GM12878 (cell line): ENCODE results near the gene AIG1. TPM values are rescaled to one million over a fixed set of nuclear protein-coding genes. Genes with fewer than 3 reads are reported as not detected.

Source experiments
- ATAC-seq: fragments of 200-7000 bp; cut with Tn5 transposase; 3 replicates; pipeline ENCODE4 v1.9.1; 2020; ENCODE audit warnings: mild to moderate bottlenecking, moderate library complexity
- BruUV-seq: library from RNA; stranded (reverse); fragments of 400-500 nt; replicated peaks from 2 replicates; lab custom pipeline; 2021; lab: Mats Ljungman, UMichigan
- CTCF ChIA-PET: fragments of 300-600 bp; sonication (Branson Sonifier 250); formaldehyde crosslinking; extraction: SDS; loops from one replicate; lab custom pipeline; 2021; ENCODE audit warnings: inconsistent platforms; lab: Yijun Ruan, JAX
- POLR2A ChIA-PET: fragments of 350-600 bp; formaldehyde crosslinking; extraction: SDS; loops from one replicate; lab custom pipeline; 2021; ENCODE audit warnings: inconsistent platforms; lab: Charles Lee
- RAD21 ChIA-PET: fragments of 300-600 bp; sonication (Branson Sonifier 250); formaldehyde crosslinking; loops from one replicate; lab custom pipeline; 2023; ENCODE audit warnings: antibody characterized with exemption; ENCODE audit not compliant: unreplicated experiment; lab: Charles Lee
- SMC1A ChIA-PET: fragments of 300-600 bp; sonication (Branson Sonifier 250); formaldehyde crosslinking; loops from one replicate; lab custom pipeline; 2023; ENCODE audit not compliant: unreplicated experiment, uncharacterized antibody; lab: Charles Lee
- DNase-seq: peaks from one replicate; pipeline ENCODE4 v3.0.0-alpha.2; 2011; ENCODE audit warnings: low read depth, low spot score
- FAIRE-seq: peaks from 3 replicates; lab custom pipeline; 2011; peaks lifted over from hg19 to GRCh38; lab: Jason Lieb, UNC
- H2AFZ ChIP-seq: 2 replicates; pipeline ENCODE4 v1.6.0; 2011; ENCODE audit warnings: low read depth, low read length, control low read depth; ENCODE audit not compliant: control insufficient read depth
- H3K27ac ChIP-seq: 2 replicates; pipeline ENCODE4 v1.5.1; 2011; ENCODE audit warnings: control low read depth; ENCODE audit not compliant: control insufficient read depth, insufficient read depth
- H3K27me3 ChIP-seq, 2 experiments: replicated peaks in 1 of 2; 2 replicates each; pipeline versions ENCODE4 v1.6.0 to v1.6.1; 2011; ENCODE audit warnings: low read length in 1 of 2; ENCODE audit not compliant: control insufficient read depth in 2 of 2, insufficient read depth in 2 of 2
- H3K36me3 ChIP-seq, 2 experiments: 2 replicates each; pipeline ENCODE4 v1.5.1; 2011; ENCODE audit warnings: low read length in 1 of 2; ENCODE audit not compliant: control insufficient read depth in 2 of 2, insufficient read depth in 2 of 2
- H3K4me1 ChIP-seq: 2 replicates; pipeline ENCODE4 v1.6.1; 2011; ENCODE audit warnings: mild to moderate bottlenecking, low read length, moderate library complexity, mixed read lengths; ENCODE audit not compliant: control insufficient read depth, insufficient read depth
- H3K4me2 ChIP-seq: 2 replicates; pipeline ENCODE4 v1.6.0; 2011; ENCODE audit warnings: control low read depth; ENCODE audit not compliant: control insufficient read depth, insufficient read depth
- H3K4me3 ChIP-seq: fragments of 200-600 bp; sonication (generic); 2 replicates; pipeline ENCODE4 v1.5.1; 2016
- H3K79me2 ChIP-seq: 2 replicates; pipeline ENCODE4 v1.6.0; 2011; ENCODE audit warnings: low read length; ENCODE audit not compliant: control insufficient read depth, insufficient read depth
- H3K9ac ChIP-seq: 2 replicates; pipeline ENCODE4 v1.8.0; 2011; ENCODE audit warnings: low read length, control low read depth, mixed read lengths; ENCODE audit not compliant: control insufficient read depth, insufficient read depth
- H3K9me3 ChIP-seq: replicated peaks from 3 replicates; pipeline ENCODE4 v1.5.1; 2011; ENCODE audit warnings: mild to moderate bottlenecking, low read length; ENCODE audit not compliant: control insufficient read depth, insufficient read depth
- H4K20me1 ChIP-seq: 2 replicates; pipeline ENCODE4 v1.6.0; 2011; ENCODE audit not compliant: control insufficient read depth, insufficient read depth
- EP300 ChIP-seq, 2 experiments: fragments of 150-350 bp in 1 of 2; IDR thresholded peaks; 2 replicates each; pipeline ENCODE4 v1.6.1; 2011 to 2012; ENCODE audit warnings: low read depth in 2 of 2, low read length in 2 of 2, borderline replicate concordance in 1 of 2, improper control_type of control experiment in 1 of 2, inconsistent platforms in 1 of 2; ENCODE audit not compliant: control insufficient read depth in 1 of 2
- GABPA ChIP-seq: IDR thresholded peaks from 2 replicates; pipeline ENCODE4 v1.6.1; 2014; ENCODE audit warnings: antibody characterized with exemption, low read depth, mild to moderate bottlenecking, inconsistent platforms
- KAT2A ChIP-seq: conservative IDR thresholded peaks from 2 replicates; pipeline ENCODE4 v1.6.1; 2011; ENCODE audit warnings: low read depth, low read length; ENCODE audit not compliant: control insufficient read depth
- KLF5 ChIP-seq: fragments of 450-650 bp; IDR thresholded peaks from 2 replicates; pipeline ENCODE4 v1.6.1; 2014; ENCODE audit warnings: mild to moderate bottlenecking; ENCODE audit not compliant: partially characterized antibody
- NKRF ChIP-seq: fragments of 450-650 bp; conservative IDR thresholded peaks from 2 replicates; pipeline ENCODE4 v1.6.1; 2017; ENCODE audit warnings: mild to moderate bottlenecking, moderate library complexity
- SKIL ChIP-seq: fragments of 450-650 bp; IDR thresholded peaks from 2 replicates; pipeline ENCODE4 v1.6.1; 2017; ENCODE audit warnings: mild to moderate bottlenecking, low read depth, inconsistent platforms; ENCODE audit not compliant: poor library complexity, severe bottlenecking
- SMAD1 ChIP-seq: fragments of 450-650 bp; IDR thresholded peaks from 2 replicates; pipeline ENCODE4 v1.6.1; 2018; ENCODE audit warnings: mild to moderate bottlenecking, low read depth; ENCODE audit not compliant: partially characterized antibody
- SMC3 ChIP-seq: IDR thresholded peaks from 2 replicates; pipeline ENCODE4 v1.6.1; 2011; ENCODE audit warnings: low read length, improper control_type of control experiment, borderline replicate concordance
- TBL1XR1 ChIP-seq: IDR thresholded peaks from 2 replicates; pipeline ENCODE4 v1.6.1; 2012; ENCODE audit warnings: low read depth, low read length, improper control_type of control experiment
- ZNF207 ChIP-seq: fragments of 450-650 bp; IDR thresholded peaks from 2 replicates; pipeline ENCODE4 v1.6.1; 2014; ENCODE audit warnings: antibody characterized with exemption, mild to moderate bottlenecking, borderline replicate concordance
- ZZZ3 ChIP-seq: IDR thresholded peaks from 2 replicates; pipeline ENCODE4 v1.6.1; 2011; ENCODE audit warnings: low read depth; ENCODE audit not compliant: control insufficient read depth, insufficient read length
- WGBS: methylation state at CpG from one replicate; pipeline ENCODE4 v1.1.6; 2016; ENCODE audit warnings: low lambda C conversion rate; ENCODE audit not compliant: insufficient replicate concordance, insufficient coverage; ENCODE audit errors: missing lambda C conversion rate; 5-methylcytosine and 5-hydroxymethylcytosine counted together
- in situ Hi-C: fragments of 300-500 bp; cut with MboI; formaldehyde crosslinking; loops from 9 replicates; pipeline ENCODE4 v1.14.3; 2018; ENCODE audit warnings: mixed read lengths
- intact Hi-C: fragments of 100-400 bp; cut with micrococcal nuclease; formaldehyde crosslinking; loops from one replicate; pipeline ENCODE4 v1.14.2; 2022; ENCODE audit not compliant: unreplicated experiment
- polyA plus RNA-seq, 11 experiments: library from polyadenylated mRNA; depleted of rRNA in 4 of 11; unstranded in 6 of 11; stranded (reverse) in 5 of 11; fragments of >200 nt; fragmentation: Nextera tagmentation in 4 of 11; fragmentation: Illumina TruSeq in 1 of 11; extraction: Ambion mirVana in 4 of 11; extraction: Trizol in 1 of 11; gene quantifications; 1 replicate in 1 of 11; 2 replicates in 10 of 11; pipeline versions ENCODE4 v1.2.1 to v1.2.3, GENCODE V29; 2011 to 2016; ENCODE audit warnings: inconsistent platforms in 2 of 11, missing spikeins in 2 of 11, low read depth in 1 of 11
- total RNA-seq, 4 experiments: library from RNA; depleted of rRNA in 3 of 4; stranded (reverse); fragments of >200 nt in 3 of 4; fragmentation: Illumina TruSeq in 1 of 4; extraction: Trizol in 1 of 4; gene quantifications; 2 replicates each; pipeline versions ENCODE4 v1.2.1 to v1.2.3, GENCODE V29; 2013 to 2021

The AIG1 gene
- total and polyA plus RNA-seq, 10 of the 15 experiments (the other 5 are each of a cell fraction or from before 2014, with no cell fraction given) = 27.0 to 74.5 (median 36.4) TPM

- TF ChIP-seq TBL1XR1 (no peak), SMC3 (no peak), KAT2A (no peak), KLF5 (no peak), EP300 (IDR thresholded peaks at IDR 0.05; ENCODE audit: borderline replicate concordance in 1 of 2, control insufficient read depth in 1 of 2, low read depth in 2 of 2, low read length in 2 of 2) (no peak)
- no peaks in the 10 kb centered on the region for H3K9me3 ChIP-seq
- DNase-seq (no peak), FAIRE-seq (no peak), ATAC-seq (no peak)
- no peaks in the 10 kb centered on the region for H4K20me1 ChIP-seq
- no peaks in the 10 kb centered on the region for H3K36me3 ChIP-seq
- in situ Hi-C loops = no loop called here
- H3K79me2 ChIP-seq = no peaks in the 10 kb centered on the region
- no peak overlapping the region for H3K4me3 ChIP-seq
- H3K9ac ChIP-seq = no peak overlapping the region
- intact Hi-C loops = no loop called here
- no peak overlapping the region for H2AFZ ChIP-seq
- RAD21 ChIA-PET = no interaction called here
- POLR2A ChIA-PET = no interaction called here
- H3K27me3 ChIP-seq = no peaks in the 10 kb centered on the region
- 97% methylated on average over 8 of the region's 8 CpGs for WGBS
- no peaks in the 10 kb centered on the region for H3K4me1 ChIP-seq
- H3K27ac ChIP-seq = no peak overlapping the region
- BruUV-seq = no TSS peak
- CTCF ChIA-PET = no interaction called here
- SMC1A ChIA-PET = no interaction called here
- no peak overlapping the region for H3K4me2 ChIP-seq
Observed at GRCh38 chr6:143187238-143187923, 126.7 kb downstream of the AIG1 start.

GRCh38 chr6:143188292-143188691, 127.6 kb downstream of the AIG1 start:
- H3K36me3 ChIP-seq = no peaks in the 10 kb centered on the region
- ChIA-PET SMC1A (interaction anchor here (1.1 kb wide), 1 partner anchor 10 kb away, joined by 3 read pairs; no protein-coding TSS in a partner anchor), RAD21 (no interaction called here), POLR2A (no interaction called here), CTCF (no interaction called here)
- no peak overlapping the region for H3K27ac ChIP-seq
- no peaks in the 10 kb centered on the region for H3K4me1 ChIP-seq
- intact Hi-C loops (no loop called here), in situ Hi-C loops (no loop called here)
- H3K9ac ChIP-seq = no peak overlapping the region
- no TSS peak for BruUV-seq
- WGBS = 100% methylated on average over 2 of the region's 2 CpGs
- DNase-seq (no peak), ATAC-seq (no peak), FAIRE-seq (no peak)
- H3K9me3 ChIP-seq = no peaks in the 10 kb centered on the region
- H3K79me2 ChIP-seq = no peaks in the 10 kb centered on the region
- H3K4me3 ChIP-seq = no peak overlapping the region
- no peaks in the 10 kb centered on the region for H3K27me3 ChIP-seq
- H2AFZ ChIP-seq = no peak overlapping the region
- no peak overlapping the region for H3K4me2 ChIP-seq
- TF ChIP-seq SKIL (no peak), ZZZ3 (no peak), GABPA (no peak), NKRF (no peak), ZNF207 (no peak), SMAD1 (no peak)
- H4K20me1 ChIP-seq = no peaks in the 10 kb centered on the region
